PC-9 (cell line): ENCODE data around the gene PLA2G2E. TPM values are rescaled to one million over a fixed set of nuclear protein-coding genes. Genes with fewer than 3 reads are reported as not detected.

Source experiments
- BruUV-seq: library from RNA; stranded (reverse); fragments of 400-500 nt; replicated peaks from 2 replicates; lab custom pipeline; 2021; lab: Mats Ljungman, UMichigan
- CTCF ChIA-PET: fragments of 300-600 bp; sonication (Branson Sonifier 250); formaldehyde crosslinking; loops from one replicate; lab custom pipeline; 2022; ENCODE audit warnings: antibody characterized with exemption; lab: Charles Lee
- POLR2A ChIA-PET: fragments of 300-600 bp; sonication (Branson Sonifier 250); formaldehyde crosslinking; loops from one replicate; lab custom pipeline; 2022; ENCODE audit warnings: antibody characterized with exemption; ENCODE audit not compliant: unreplicated experiment; lab: Charles Lee
- DNase-seq, 2 experiments: peaks; one replicate each; pipeline versions ENCODE4 v3.0.0 to v3.0.0-alpha.2; 2015 to 2022; ENCODE audit warnings: mixed read lengths in 1 of 2
- H2AFZ ChIP-seq: fragments of 200-600 bp; sonication (generic); 2 replicates; pipeline ENCODE4 v1.8.1; 2017; ENCODE audit warnings: antibody characterized with exemption
- H3F3A ChIP-seq: fragments of 200-600 bp; sonication (generic); 2 replicates; pipeline ENCODE4 v1.8.1; 2017; ENCODE audit warnings: antibody characterized with exemption, mild to moderate bottlenecking, low read depth; ENCODE audit not compliant: insufficient read depth
- H3K27ac ChIP-seq: fragments of 200-600 bp; sonication (generic); 2 replicates; pipeline ENCODE4 v1.6.1; 2016; ENCODE audit warnings: mixed run types
- H3K27me3 ChIP-seq: fragments of 200-600 bp; sonication (generic); 2 replicates; pipeline ENCODE4 v1.6.1; 2016; ENCODE audit warnings: low read depth, mixed run types; ENCODE audit not compliant: insufficient read depth
- H3K36me3 ChIP-seq: fragments of 200-600 bp; sonication (generic); 2 replicates; pipeline ENCODE4 v1.6.1; 2016; ENCODE audit warnings: low read depth, mixed run types
- H3K4me1 ChIP-seq: fragments of 200-600 bp; sonication (generic); replicated peaks from 2 replicates; pipeline ENCODE4 v1.6.1; 2016; ENCODE audit warnings: mixed run types; ENCODE audit not compliant: insufficient read depth
- H3K4me2 ChIP-seq: fragments of 200-600 bp; sonication (generic); 2 replicates; pipeline ENCODE4 v1.6.1; 2017; ENCODE audit warnings: mixed run types
- H3K4me3 ChIP-seq: fragments of 200-600 bp; sonication (generic); 2 replicates; pipeline ENCODE4 v1.6.1; 2016; ENCODE audit warnings: mixed run types
- H3K79me2 ChIP-seq: fragments of 200-600 bp; sonication (generic); 2 replicates; pipeline ENCODE4 v1.6.1; 2017; ENCODE audit warnings: low read depth, mixed run types
- H3K9me2 ChIP-seq: fragments of 200-600 bp; sonication (generic); 2 replicates; pipeline ENCODE4 v1.8.1; 2017; ENCODE audit warnings: mild to moderate bottlenecking; ENCODE audit not compliant: insufficient read depth
- H3K9me3 ChIP-seq: fragments of 200-600 bp; sonication (generic); 2 replicates; pipeline ENCODE4 v1.8.1; 2016; ENCODE audit warnings: low read depth; ENCODE audit not compliant: insufficient read depth
- H4K20me1 ChIP-seq: fragments of 200-600 bp; sonication (generic); 2 replicates; pipeline ENCODE4 v1.8.1; 2017; ENCODE audit not compliant: insufficient read depth
- EZH2 ChIP-seq: fragments of 200-600 bp; sonication (generic); IDR thresholded peaks from 2 replicates; pipeline ENCODE4 v1.8.0; 2017; ENCODE audit warnings: antibody characterized with exemption, low read depth
- intact Hi-C: fragments of 100-400 bp; cut with micrococcal nuclease; formaldehyde crosslinking; loops from one replicate; pipeline ENCODE4 v1.10.0; 2022; ENCODE audit not compliant: unreplicated experiment
- total RNA-seq: library from RNA; stranded (reverse); gene quantifications from 2 replicates; pipeline ENCODE4 v1.2.3, GENCODE V29; 2021
- TF ChIP-seq, protein P1 (sequence below): fragments of 200-600 bp; sonication (generic); conservative IDR thresholded peaks from 2 replicates; pipeline ENCODE4 v1.6.1; 2017; ENCODE audit warnings: mixed run types, antibody characterized with exemption, mild to moderate bottlenecking, moderate library complexity

Gene PLA2G2E
- total RNA-seq, 1 experiment from 2014 or later: not detected

GRCh38 chr1:19877821-19878636, 45.4 kb downstream of the PLA2G2E start:
- intact Hi-C loops: no loop called here
- Histone ChIP-seq H4K20me1 (no peaks in the 10 kb centered on the region), H3K9me2 (no peaks in the 10 kb centered on the region), H3K4me1 (peaks cover 4% of the 10 kb centered on the region; the same call in 1 of the 2 replicates), H3K4me2 (no peak overlapping the region), H2AFZ (no peak overlapping the region), H3K4me3 (no peak overlapping the region), H3K9me3 (no peaks in the 10 kb centered on the region), H3K27me3 (no peaks in the 10 kb centered on the region), H3K27ac (no peak overlapping the region), H3F3A (no peaks in the 10 kb centered on the region), H3K36me3 (no peaks in the 10 kb centered on the region), H3K79me2 (peaks cover 4% of the 10 kb centered on the region)
- no peak for TF ChIP-seq EZH2
- TF ChIP-seq, protein P1, sequence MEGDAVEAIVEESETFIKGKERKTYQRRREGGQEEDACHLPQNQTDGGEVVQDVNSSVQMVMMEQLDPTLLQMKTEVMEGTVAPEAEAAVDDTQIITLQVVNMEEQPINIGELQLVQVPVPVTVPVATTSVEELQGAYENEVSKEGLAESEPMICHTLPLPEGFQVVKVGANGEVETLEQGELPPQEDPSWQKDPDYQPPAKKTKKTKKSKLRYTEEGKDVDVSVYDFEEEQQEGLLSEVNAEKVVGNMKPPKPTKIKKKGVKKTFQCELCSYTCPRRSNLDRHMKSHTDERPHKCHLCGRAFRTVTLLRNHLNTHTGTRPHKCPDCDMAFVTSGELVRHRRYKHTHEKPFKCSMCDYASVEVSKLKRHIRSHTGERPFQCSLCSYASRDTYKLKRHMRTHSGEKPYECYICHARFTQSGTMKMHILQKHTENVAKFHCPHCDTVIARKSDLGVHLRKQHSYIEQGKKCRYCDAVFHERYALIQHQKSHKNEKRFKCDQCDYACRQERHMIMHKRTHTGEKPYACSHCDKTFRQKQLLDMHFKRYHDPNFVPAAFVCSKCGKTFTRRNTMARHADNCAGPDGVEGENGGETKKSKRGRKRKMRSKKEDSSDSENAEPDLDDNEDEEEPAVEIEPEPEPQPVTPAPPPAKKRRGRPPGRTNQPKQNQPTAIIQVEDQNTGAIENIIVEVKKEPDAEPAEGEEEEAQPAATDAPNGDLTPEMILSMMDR: no peak
- ChIA-PET POLR2A (interaction anchor here (0.5 kb wide), 1 partner anchor 71 kb away, joined by 7 read pairs; no protein-coding TSS in a partner anchor), CTCF (interaction anchor here (0.6 to 0.7 kb wide), 3 partner anchors 58 to 172 kb away, joined by 5 to 13 read pairs (median 5); no protein-coding TSS in a partner anchor)
- no peak for DNase-seq
- BruUV-seq: no TSS peak

GRCh38 chr1:19877181-19877750, 46.2 kb downstream of the PLA2G2E start:
- POLR2A ChIA-PET: interaction anchor here (0.5 kb wide), 1 partner anchor 70 kb away, joined by 7 read pairs; no protein-coding TSS in a partner anchor
- Histone ChIP-seq H3F3A (no peaks in the 10 kb centered on the region), H3K9me3 (no peaks in the 10 kb centered on the region), H3K36me3 (no peaks in the 10 kb centered on the region), H2AFZ (no peak overlapping the region), H3K9me2 (no peaks in the 10 kb centered on the region), H3K79me2 (no peaks in the 10 kb centered on the region), H3K27ac (no peak overlapping the region), H3K4me2 (no peak overlapping the region), H4K20me1 (no peaks in the 10 kb centered on the region), H3K4me1 (0 out of 2 replicates have a peak, but pooled peaks cover 4% of the 10 kb centered on the region), H3K27me3 (no peaks in the 10 kb centered on the region), H3K4me3 (no peak overlapping the region)
- CTCF ChIA-PET: interaction anchor here (0.7 kb wide), 1 partner anchor 76 kb away, joined by 5 read pairs; no protein-coding TSS in a partner anchor
- intact Hi-C loops: no loop called here
- no peak for TF ChIP-seq EZH2
- TF ChIP-seq, protein P1: no peak
- no TSS peak for BruUV-seq
- no peak for DNase-seq

DNA sequence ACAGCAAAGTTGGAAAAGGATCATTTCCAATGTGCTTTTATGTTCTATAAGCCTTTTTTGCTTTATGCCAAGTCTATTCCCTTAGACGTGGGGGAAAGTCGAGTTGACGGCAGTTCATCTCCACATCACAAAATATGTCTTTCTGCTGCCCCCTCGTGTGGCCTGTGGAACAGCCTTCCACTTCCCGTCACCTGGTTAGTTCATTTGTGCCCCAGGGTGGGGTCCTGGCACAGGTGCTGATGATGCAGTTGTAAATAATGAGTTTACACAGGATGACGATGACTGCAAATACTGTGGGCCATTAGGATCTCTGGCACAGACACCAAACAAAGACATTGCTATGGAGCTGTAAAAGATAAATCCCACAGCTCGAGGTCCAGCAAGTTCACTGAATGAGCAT, 51.2 kb downstream of the PLA2G2E start:
- Histone ChIP-seq H3F3A (no peaks in the 10 kb centered on the region; the same call in 1 of the 2 replicates), H3K4me1 (peaks cover 3% of the 10 kb centered on the region), H3K4me3 (no peak overlapping the region), H3K27ac (no peak overlapping the region), H4K20me1 (no peaks in the 10 kb centered on the region), H3K27me3 (no peaks in the 10 kb centered on the region), H3K4me2 (no peak overlapping the region), H3K9me3 (no peaks in the 10 kb centered on the region), H2AFZ (no peak overlapping the region), H3K36me3 (no peaks in the 10 kb centered on the region), H3K79me2 (no peaks in the 10 kb centered on the region), H3K9me2 (no peaks in the 10 kb centered on the region)
- no peak for TF ChIP-seq EZH2
- TF ChIP-seq, protein P1: no peak
- ChIA-PET CTCF (interaction anchor here (0.6 kb wide), 2 partner anchors 10 to 74 kb away, joined by 5 read pairs; partner anchors contain the start of gene OTUD3), POLR2A (no interaction called here)
- peak; percentile 17 to 46 for DNase-seq
- intact Hi-C loops: no loop called here
- no TSS peak for BruUV-seq

Other genes starting within 250 kb of the PLA2G2E start
- 22.6 and 22.7 TPM in 2 replicates for gene TMCO4, start 123.7 kb downstream of the PLA2G2E start, total RNA-seq
- not detected in 2 replicates for gene RNF186, start 108.3 kb downstream of the PLA2G2E start, total RNA-seq
- gene OTUD3, start 41.2 kb downstream of the PLA2G2E start, total RNA-seq: 8.5 and 9.7 TPM in 2 replicates
- not detected in 2 replicates for gene PLA2G2A, start 56.0 kb upstream of the PLA2G2E start, total RNA-seq
- gene PLA2G5, start 146.6 kb upstream of the PLA2G2E start, total RNA-seq: not detected in 2 replicates
- gene PLA2G2D, start 195.9 kb upstream of the PLA2G2E start, total RNA-seq: not detected in 2 replicates
- 0.20 TPM in 1 of 2 replicates, not detected in the other for gene PLA2G2F, start 215.7 kb upstream of the PLA2G2E start, total RNA-seq